Hepatic stellate cell (primary cell): ENCODE results near the gene ZBTB12.

ENCODE experiments used
- DNase-seq: peaks from one replicate; pipeline ENCODE4 v3.0.0; 2011; ENCODE audit warnings: low spot score

Gene ZBTB12

GRCh38 chr6:31896856-31897611 lies 4.9 kb downstream of the ZBTB12 start:
- DNase-seq = no peak

DNA sequence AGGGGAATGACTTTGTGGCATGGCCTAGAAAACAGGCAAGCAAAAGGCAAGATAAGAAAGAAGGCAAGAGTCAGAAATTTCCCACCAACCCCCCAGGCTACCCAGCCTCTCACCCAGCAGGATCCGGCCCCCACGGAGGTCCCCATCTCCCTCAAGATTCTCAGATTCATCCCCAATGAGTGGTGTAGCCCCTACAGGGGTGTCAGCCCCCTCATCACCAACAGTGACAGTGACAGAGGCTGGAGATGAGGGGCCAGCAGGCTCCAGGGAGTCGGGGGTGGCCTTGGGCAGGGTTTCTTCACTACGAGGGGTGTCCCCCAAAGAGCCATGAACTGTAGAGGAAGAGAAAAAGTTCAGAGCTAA lies 5.4 kb downstream of the ZBTB12 start:
- DNase-seq = no peak

- no peak for DNase-seq
Observed at GRCh38 chr6:31892821-31893220, 9.1 kb downstream of the ZBTB12 start.

GRCh38 chr6:31889331-31889972 lies 12.4 kb downstream of the ZBTB12 start:
- no peak for DNase-seq

- DNase-seq = peak; percentile 45
Observed at GRCh38 chr6:31888276-31889258, 13.3 kb downstream of the ZBTB12 start.

DNA sequence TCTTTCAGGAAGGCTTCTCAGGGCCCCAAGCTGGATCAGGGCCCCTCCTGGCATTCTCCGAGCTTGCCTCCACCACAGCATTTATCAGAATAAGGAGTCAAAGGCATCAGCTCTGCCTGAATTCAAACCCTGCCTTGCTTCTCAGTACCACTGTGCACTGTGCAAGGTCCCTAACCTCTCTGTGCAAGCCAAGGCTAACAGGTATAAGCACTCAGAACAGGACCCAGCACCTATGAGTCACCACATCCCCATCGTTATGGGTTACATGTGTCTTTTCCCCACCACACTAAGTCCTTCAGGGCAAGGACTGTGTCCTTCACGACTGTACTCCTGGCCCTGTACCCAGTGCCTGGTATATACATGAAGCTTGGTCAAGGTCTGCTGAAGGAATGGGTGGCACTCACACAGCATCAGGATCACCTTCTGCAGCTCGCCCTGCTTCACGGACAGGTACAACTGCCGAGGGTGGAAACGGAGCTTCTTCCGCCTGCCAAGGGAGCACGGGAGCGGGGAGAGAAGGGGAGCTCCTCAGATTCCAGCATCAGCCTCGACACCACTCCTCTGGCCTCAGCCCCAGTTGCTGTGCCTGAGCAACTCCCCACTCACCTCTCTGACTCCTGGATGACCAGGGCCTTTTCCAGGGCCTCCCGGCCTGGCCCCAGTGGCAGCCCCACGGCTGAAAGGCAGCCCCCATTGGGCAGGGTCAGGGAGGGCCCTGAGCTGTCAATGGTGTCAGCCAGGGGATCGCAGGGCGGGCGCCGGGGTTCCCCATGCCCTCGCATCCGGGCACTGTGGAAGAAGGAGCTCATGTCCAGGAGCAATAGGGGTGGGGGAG lies 14.5 kb downstream of the ZBTB12 start:
- no peak for DNase-seq

GRCh38 chr6:31886541-31886991 lies 15.3 kb downstream of the ZBTB12 start:
- DNase-seq = no peak

DNA sequence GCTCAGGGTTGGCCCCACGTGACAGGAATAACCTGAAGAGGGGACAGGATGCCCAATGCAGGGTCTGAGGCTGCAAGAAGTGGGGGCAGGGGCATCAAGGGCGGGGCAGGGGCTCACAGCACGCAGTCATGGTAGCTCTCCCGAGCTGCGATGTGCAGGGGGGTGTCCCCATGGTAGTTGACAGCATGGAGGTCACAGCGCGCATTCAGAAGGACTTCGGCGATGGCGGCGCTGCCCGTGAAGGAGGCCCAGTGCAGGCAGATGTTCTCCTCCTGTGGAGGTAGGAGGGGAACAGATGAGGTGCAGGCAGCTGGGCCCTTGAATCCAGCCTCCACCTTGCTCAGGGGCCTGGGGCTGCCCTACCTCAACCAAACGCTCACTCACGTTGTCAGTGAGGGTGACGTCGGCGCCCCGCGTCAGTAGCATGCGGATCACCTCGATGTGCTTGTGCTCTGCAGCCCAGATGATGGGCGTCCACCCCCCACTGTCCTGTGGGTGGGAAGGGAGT lies 17.3 kb downstream of the ZBTB12 start:
- no peak for DNase-seq

- no peak for DNase-seq
Observed at GRCh38 chr6:31883676-31884075, 18.2 kb downstream of the ZBTB12 start.

DNA sequence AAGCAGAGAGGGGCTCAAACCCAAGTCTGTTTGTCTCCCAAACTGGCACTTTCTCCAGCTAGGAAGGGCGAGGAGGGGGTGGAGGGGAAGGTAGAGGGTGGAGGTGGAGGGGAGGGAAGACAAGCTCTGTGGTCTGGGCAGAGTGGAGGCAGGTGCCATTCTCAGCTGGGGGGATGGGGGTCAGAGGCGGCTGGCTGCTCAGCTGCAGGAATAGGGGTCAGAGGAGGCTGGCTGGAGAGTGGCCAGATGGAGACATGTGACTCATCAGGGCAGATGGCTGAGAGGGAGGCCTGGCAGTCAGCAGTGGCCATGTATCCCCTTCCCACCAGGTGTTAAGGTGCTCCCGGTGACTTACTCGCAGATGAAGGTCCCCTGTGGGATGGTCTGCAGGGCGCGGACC lies 19.5 kb downstream of the ZBTB12 start:
- peak; percentile 75 for DNase-seq

DNA sequence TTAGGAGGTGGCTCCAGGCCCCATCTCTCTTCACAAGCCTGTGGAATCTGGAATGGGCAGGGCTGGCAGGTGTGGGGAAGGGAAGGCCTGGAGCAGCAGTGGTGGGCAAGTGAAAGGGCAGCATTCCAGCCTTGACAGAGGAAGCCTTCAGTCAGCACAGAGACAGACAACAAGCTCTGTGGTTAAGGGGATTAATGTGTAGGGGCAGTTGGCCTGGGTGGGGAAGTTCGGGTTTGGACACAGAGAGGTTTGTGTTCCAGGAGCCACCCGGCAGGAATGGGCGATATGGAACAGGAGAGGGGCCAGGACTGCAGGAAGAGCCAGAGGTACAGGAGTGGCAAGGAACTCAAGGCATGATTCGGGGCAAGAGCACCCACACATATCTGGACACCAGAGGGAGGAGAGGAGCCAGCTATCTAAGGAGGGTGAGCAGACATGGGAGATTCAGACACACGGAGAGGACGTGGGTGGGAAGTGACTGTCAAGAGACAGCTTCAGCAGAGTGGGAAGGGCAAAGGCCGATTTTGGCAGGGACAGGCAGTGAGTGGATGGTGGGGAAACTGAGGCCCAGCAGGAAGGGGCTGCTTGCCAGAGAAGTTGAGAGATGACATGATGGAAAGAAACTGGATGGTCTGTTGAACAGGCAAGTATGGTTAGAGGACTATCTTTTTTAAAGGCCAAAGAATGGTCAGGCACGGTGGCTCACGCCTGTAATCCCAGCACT lies 20.6 kb downstream of the ZBTB12 start:
- no peak for DNase-seq

DNA sequence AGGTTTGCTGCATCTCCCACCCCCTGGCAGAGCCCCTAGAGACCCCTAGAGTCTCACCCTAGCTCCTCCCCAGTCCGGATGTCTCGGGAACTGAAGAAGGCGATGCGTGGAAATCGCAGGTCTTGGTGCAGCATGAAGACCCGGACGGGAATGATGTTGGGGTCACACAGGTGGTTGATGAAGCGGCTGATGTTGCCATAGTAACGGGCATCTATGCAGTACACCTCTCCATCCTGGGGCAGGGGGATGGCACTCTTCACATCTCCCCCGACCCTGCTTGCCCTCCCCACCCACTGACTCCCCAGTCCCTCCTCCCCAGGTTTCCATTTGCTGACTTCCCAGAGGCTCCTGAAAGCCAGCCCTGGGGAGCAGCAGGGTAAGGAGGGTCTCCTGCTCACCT lies 21.3 kb downstream of the ZBTB12 start:
- no peak for DNase-seq

GRCh38 chr6:31879901-31880300 lies 22.0 kb downstream of the ZBTB12 start:
- no peak for DNase-seq

- DNase-seq = no peak
Observed at GRCh38 chr6:31879143-31879542, 22.7 kb downstream of the ZBTB12 start.

GRCh38 chr6:31878726-31879125 lies 23.2 kb downstream of the ZBTB12 start, which contains the start of gene SLC44A4:
Gene SLC44A4, minus strand, starts transcription at chr6:31878997. Its CDS starts 17 bp downstream, at chr6:31878980.
- DNase-seq = no peak

GRCh38 chr6:31878222-31878621 lies 23.7 kb downstream of the ZBTB12 start:
- no peak for DNase-seq

GRCh38 chr6:31877651-31878161 lies 24.2 kb downstream of the ZBTB12 start:
- no peak for DNase-seq

GRCh38 chr6:31877125-31877650 lies 24.7 kb downstream of the ZBTB12 start:
- no peak for DNase-seq

DNA sequence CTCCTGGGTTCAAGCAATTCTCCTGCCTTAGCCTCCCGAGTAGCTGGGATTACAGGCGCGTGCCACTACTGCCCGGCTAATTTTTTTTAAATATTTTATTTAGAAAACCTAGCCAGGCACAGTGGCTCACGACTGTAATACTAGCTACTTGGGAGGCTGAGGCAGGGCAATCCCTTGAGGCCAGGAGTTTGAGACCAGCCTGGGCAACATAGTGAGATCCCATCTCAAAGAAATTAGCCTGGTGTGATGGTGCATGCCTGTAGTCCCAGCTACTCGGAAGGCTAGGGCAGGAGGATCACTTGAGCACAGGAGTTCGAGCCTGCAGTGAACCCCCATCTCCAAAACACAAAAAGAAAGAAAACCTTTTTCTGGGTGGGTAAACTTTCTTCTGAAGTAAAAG lies 25.5 kb downstream of the ZBTB12 start:
- no peak for DNase-seq

GRCh38 chr6:31875877-31876276 lies 26.0 kb downstream of the ZBTB12 start:
- DNase-seq = no peak
